NCI-H2227 (cell line): Measurements from ENCODE around the gene NRXN2.
A peak's percentile ranks its signal among the peaks of the same experiment; 100 is the strongest.

Experiments used
- DNase-seq: peaks from one replicate; lab custom pipeline; 2025; ENCODE audit not compliant: unreplicated experiment; lab: John Stamatoyannopoulos, UW

Gene NRXN2

GRCh38 chr11:64723117-64723906 lies at the start of gene NRXN2:
TSS of gene NRXN2 (minus strand) at chr11:64723197. CDS start at chr11:64713699, 9,498 bp downstream.
- peak; percentile 96 for DNase-seq

- no peak for DNase-seq
These were observed 49.5 kb upstream of the NRXN2 start for GRCh38 chr11:64772303-64773018.

DNA sequence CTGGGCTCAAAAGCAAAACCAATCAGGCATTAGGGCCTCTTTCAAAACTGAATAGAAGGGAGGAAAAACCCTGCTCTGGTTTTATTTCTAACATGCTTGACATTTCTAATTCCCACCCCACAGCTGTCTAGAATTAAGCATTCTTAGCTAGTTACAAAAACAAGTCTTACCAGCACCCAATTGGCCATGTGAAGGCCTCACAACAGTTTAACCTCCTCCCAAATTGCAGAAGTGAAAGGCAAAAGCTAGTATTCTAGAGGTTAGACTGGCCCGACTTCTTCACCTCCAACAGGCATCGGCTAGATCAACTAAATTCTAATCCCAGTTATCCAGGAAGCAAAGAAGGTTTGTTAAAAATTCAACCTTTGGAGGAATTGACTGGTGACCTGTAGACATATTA lies 48.9 kb upstream of the NRXN2 start:
- DNase-seq: no peak

GRCh38 chr11:64770120-64770519 lies 47.1 kb upstream of the NRXN2 start:
- DNase-seq: no peak

DNA sequence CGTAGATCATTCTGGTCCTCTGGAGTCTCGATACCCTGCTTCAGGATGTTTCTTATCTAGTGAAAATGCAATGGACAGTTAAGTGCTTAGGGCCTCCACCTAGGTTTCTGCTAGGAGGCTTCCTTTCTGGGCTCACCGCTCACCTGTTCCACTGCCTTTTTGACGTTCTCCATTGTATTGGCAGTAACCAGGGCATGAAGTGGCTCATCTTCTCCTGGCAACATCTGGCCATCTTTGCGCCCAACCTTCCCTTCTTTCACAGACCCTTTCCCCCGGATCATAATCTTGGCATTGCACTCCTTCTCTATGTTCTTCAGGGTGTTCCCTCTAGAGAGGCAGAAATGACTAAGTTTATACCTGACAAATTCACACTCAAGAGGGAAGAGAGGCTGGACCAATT lies 46.3 kb upstream of the NRXN2 start:
- no peak for DNase-seq

DNA sequence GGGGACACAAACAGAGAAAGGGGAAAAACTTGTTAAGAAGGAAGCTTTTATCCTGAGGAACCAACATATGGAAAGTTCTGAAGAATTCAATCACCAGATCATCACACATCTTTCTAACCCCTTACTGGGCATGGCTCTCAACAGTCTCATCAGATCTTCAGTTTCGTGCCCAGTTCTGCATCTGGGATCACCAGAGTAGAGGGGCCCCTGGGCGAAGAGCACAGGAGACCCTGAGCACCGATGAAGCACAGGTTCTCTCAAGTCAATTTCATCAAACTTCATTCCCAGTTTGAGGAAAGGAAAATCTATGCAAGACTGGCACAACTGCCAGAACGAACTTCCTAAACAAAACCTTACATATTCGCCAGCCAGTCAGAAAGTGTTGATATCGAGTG lies 45.3 kb upstream of the NRXN2 start:
- no peak for DNase-seq

- peak; percentile 82 for DNase-seq
These were observed 44.6 kb upstream of the NRXN2 start for GRCh38 chr11:64767344-64768299.

GRCh38 chr11:64766881-64767280 lies 43.9 kb upstream of the NRXN2 start:
- no peak for DNase-seq

GRCh38 chr11:64765851-64766665 lies 43.1 kb upstream of the NRXN2 start:
- no peak for DNase-seq

DNA sequence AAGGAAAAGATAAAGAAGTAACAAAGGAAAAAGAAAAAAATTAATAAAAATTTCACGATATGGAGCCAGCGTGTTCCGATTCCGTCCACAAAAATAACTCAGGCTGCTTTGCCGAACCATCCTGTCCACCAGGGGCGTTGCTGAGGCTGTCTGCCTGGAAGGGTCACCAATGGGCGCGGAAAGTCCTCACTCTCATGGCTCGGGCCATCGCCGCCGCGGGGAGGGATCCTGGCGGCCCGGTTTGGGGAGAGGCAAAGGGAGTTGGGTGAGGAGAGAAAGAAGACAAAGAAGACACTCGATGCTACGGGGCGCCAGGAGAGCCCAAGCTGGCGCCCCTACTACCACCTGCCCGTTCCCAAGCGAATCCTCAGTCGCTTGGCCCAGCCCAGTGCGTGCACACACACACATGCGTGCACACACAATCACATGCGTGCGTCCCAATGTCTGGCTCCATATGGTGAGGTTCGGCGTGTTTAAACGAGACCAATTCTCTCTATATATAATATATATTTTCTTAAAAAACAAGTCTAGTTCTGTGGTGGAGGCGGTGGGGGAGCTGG lies 42.4 kb upstream of the NRXN2 start:
- peak; percentile 26 for DNase-seq

GRCh38 chr11:64764753-64765152 lies 41.8 kb upstream of the NRXN2 start:
- DNase-seq: no peak

GRCh38 chr11:64764040-64764611 lies 41.1 kb upstream of the NRXN2 start:
- no peak for DNase-seq

DNA sequence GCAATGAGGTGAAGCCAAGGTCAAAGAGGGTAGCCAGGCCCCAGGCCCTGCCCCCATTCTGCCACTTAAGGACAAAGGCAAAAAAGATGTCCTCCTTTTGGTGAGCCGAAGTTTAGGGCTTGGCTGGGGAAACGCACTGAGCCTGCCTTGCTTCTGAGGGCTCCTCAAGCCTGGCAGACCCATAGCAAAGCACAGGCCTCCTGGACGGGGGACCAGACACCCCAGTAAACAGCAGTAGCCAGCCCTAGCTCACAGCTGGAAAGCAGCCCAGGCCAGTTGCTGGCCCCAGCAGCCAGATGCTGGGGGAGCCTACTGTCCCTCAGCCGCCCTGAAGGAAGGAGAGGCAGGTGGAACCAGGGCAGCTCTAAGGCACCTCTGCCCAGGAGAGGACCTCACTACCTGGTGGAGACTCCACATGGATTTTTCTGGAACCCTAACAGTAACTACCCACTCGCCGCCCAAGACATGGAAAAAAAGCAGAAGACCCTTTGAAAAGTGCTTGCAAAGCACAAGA lies 40.6 kb upstream of the NRXN2 start:
- no peak for DNase-seq

GRCh38 chr11:64762674-64763525 lies 39.9 kb upstream of the NRXN2 start:
- DNase-seq: peak; percentile 79

GRCh38 chr11:64762277-64762673 lies 39.3 kb upstream of the NRXN2 start:
- no peak for DNase-seq

DNA sequence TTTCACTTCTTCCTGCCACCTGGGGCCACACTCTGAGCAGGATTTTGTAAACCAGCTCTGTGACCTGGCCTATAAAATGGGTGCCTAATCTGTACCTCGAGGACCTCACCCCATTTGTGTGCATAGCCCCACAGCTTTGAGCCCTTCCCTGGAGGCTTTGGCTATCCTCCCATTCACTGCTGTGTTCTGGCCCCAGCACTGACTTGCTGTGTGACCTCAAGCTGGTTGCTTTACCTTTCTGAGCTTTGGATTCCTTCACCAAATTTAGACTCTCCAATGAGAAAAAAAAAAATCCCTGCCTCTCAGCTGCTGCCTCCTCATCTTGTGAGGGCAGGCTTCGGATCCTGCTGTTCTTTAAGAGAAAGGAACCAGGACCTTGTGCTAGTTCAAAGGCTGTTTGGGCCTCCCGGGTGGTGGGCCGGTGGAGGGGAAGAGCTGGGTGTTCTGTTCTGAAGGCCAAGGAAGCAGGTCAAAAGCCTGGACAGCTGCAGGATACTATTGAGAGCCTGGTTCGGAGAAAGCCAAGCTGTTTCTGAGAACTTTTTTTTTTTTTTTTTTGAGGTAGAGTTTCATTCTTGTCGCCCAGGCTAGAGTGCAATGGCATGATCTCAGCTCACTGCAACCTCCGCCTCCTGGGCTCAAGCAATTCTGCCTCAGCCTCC lies 37.9 kb upstream of the NRXN2 start:
- DNase-seq: no peak

DNA sequence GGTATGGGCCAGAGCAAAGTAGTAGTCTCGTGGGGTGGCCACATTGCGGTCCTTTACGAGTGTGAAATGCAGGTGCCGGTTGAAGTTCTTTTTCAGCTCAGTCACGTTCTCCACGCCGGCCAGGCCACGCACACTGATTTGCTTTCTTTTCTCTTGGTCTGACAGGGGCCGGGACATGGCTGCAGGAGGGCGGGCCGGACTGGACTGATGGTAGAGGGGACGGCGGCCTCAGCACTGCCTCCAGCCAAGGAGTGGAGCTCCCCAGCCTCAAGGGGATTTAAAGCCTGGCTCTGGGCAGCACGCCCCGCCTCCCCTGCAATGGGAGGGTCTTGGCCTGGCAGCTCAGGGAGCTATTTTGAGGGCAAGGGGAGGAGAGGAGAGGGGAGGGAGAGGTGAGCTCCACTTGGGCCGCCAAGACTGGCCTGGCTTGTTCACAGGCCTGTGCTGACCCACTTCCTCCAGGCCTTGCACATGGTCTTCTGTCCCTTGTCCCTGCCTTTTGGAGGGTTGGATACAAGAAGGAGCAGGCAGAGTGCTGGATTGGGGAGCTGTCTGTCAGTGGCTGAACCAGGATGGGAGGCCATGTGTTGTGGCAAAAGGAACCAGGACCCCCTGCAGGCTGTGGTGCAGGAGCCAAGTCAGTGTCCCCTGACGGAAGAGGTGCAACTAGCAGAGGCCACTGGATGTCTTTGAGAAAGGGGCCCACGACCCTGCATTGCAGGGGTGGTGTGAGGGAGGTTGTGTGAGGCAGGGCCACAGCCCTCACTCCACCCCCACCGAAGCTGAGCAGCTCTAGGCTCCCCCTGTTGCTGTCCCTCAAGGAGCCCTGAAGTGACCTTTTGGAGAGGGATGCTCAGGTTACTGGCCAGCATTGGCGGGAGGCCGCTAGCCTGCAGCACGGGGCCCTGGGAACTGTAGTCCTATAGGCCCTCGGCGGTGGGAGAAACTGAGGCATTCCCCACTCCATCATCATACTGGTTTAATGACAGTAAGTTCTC lies 37.0 kb upstream of the NRXN2 start, which contains the start of gene PYGM:
TSS of gene PYGM (minus strand) at position 253 of the 998 bp plus-strand sequence. CDS start at position 177, 76 bp downstream.
- peak; percentile 27 for DNase-seq
